GM23338 (cell line): ENCODE results near the gene COL4A3. TPM values are rescaled to one million over a fixed set of nuclear protein-coding genes. Genes with fewer than 3 reads are reported as not detected.

Source experiments
- ATAC-seq: fragments of 200-7000 bp; cut with Tn5 transposase; 3 replicates; pipeline ENCODE4 v1.9.1; 2020
- DNase-seq: peaks from one replicate; pipeline ENCODE4 v3.0.0-alpha.2; 2015; ENCODE audit warnings: low spot score
- H2AFZ ChIP-seq: fragments of 200-600 bp; sonication (generic); 2 replicates; pipeline ENCODE4 v1.8.0; 2016; ENCODE audit warnings: antibody characterized with exemption, mild to moderate bottlenecking, moderate library complexity
- H3F3A ChIP-seq: fragments of 200-600 bp; sonication (generic); replicated peaks from 2 replicates; pipeline ENCODE4 v1.8.0; 2017; ENCODE audit warnings: antibody characterized with exemption, mixed run types, low read depth
- H3K27ac ChIP-seq: fragments of 200-600 bp; sonication (generic); 2 replicates; pipeline ENCODE4 v1.6.1; 2016; ENCODE audit warnings: low read depth
- H3K27me3 ChIP-seq: fragments of 200-600 bp; sonication (generic); 2 replicates; pipeline ENCODE4 v1.8.0; 2016; ENCODE audit warnings: mild to moderate bottlenecking, mixed run types, moderate library complexity; ENCODE audit not compliant: insufficient read depth
- H3K36me3 ChIP-seq: fragments of 200-600 bp; sonication (generic); 2 replicates; pipeline ENCODE4 v1.8.0; 2016; ENCODE audit warnings: mild to moderate bottlenecking; ENCODE audit not compliant: insufficient read depth
- H3K4me1 ChIP-seq: fragments of 200-600 bp; sonication (generic); 2 replicates; pipeline ENCODE4 v1.8.0; 2016; ENCODE audit warnings: mild to moderate bottlenecking, moderate library complexity; ENCODE audit not compliant: insufficient read depth
- H3K4me2 ChIP-seq: fragments of 200-600 bp; sonication (generic); 2 replicates; pipeline ENCODE4 v1.7.1; 2017; ENCODE audit warnings: mixed run types
- H3K4me3 ChIP-seq: fragments of 200-600 bp; sonication (generic); 2 replicates; pipeline ENCODE4 v1.6.1; 2016; ENCODE audit warnings: mixed run types
- H3K79me2 ChIP-seq: fragments of 200-600 bp; sonication (generic); replicated peaks from 2 replicates; pipeline ENCODE4 v1.8.0; 2017; ENCODE audit warnings: mild to moderate bottlenecking; ENCODE audit not compliant: insufficient read depth
- H3K9me2 ChIP-seq: fragments of 200-600 bp; sonication (generic); 2 replicates; pipeline ENCODE4 v1.8.0; 2017; ENCODE audit not compliant: insufficient read depth
- H4K20me1 ChIP-seq: fragments of 200-600 bp; sonication (generic); replicated peaks from 2 replicates; pipeline ENCODE4 v1.8.0; 2017; ENCODE audit warnings: mild to moderate bottlenecking; ENCODE audit not compliant: insufficient read depth
- H3K27ac Mint-ChIP-seq: 2 replicates; pipeline ENCODE4 v1.8.0; 2020; ENCODE audit warnings: inconsistent platforms, mild to moderate bottlenecking, moderate library complexity, mixed read lengths
- H3K27me3 Mint-ChIP-seq: 3 replicates; pipeline ENCODE4 v1.8.0; 2022; ENCODE audit warnings: low read depth, mild to moderate bottlenecking, moderate library complexity, mixed read lengths, inconsistent platforms; ENCODE audit not compliant: insufficient read depth, poor library complexity
- H3K36me3 Mint-ChIP-seq: 3 replicates; pipeline ENCODE4 v1.8.0; 2021; ENCODE audit warnings: low read depth, mild to moderate bottlenecking, inconsistent platforms, moderate library complexity, mixed read lengths
- H3K4me1 Mint-ChIP-seq: 3 replicates; pipeline ENCODE4 v1.8.0; 2020; ENCODE audit warnings: mild to moderate bottlenecking, inconsistent platforms, mixed read lengths
- H3K4me3 Mint-ChIP-seq: 3 replicates; pipeline ENCODE4 v1.8.0; 2021; ENCODE audit warnings: moderate library complexity, mild to moderate bottlenecking, inconsistent platforms, mixed read lengths
- H3K9me3 Mint-ChIP-seq: 3 replicates; pipeline ENCODE4 v1.8.0; 2020; ENCODE audit warnings: moderate library complexity, mild to moderate bottlenecking, inconsistent platforms, mixed read lengths
- CREB1 ChIP-seq: fragments of 250-450 bp; sonication (Bioruptor Pico); IDR thresholded peaks from 2 replicates; pipeline ENCODE4 v1.5.0; 2020; ENCODE audit warnings: low read depth, mild to moderate bottlenecking, moderate library complexity
- ETS1 ChIP-seq: IDR thresholded peaks from 2 replicates; pipeline ENCODE4 v1.6.1; 2016; ENCODE audit warnings: antibody characterized with exemption
- EZH2 ChIP-seq: fragments of 200-600 bp; sonication (generic); IDR thresholded peaks from one replicate; pipeline ENCODE4 v1.8.0; 2017; ENCODE audit warnings: antibody characterized with exemption, mild to moderate bottlenecking, low read depth; ENCODE audit not compliant: unreplicated experiment
- EZH2phosphoT487 ChIP-seq: fragments of 200-600 bp; sonication (generic); IDR thresholded peaks from one replicate; pipeline ENCODE4 v1.8.1; 2018; ENCODE audit warnings: antibody characterized with exemption; ENCODE audit not compliant: unreplicated experiment
- JUNB ChIP-seq: IDR thresholded peaks from one replicate; pipeline ENCODE4 v1.6.1; 2016; ENCODE audit warnings: antibody characterized with exemption; ENCODE audit not compliant: unreplicated experiment
- NANOG ChIP-seq: IDR thresholded peaks from 2 replicates; pipeline ENCODE4 v1.6.1; 2016; ENCODE audit warnings: antibody characterized with exemption, borderline replicate concordance
- POLR2AphosphoS5 ChIP-seq: IDR thresholded peaks from 2 replicates; pipeline ENCODE4 v1.6.1; 2016; ENCODE audit warnings: antibody characterized with exemption, low read depth
- STAT1 ChIP-seq: IDR thresholded peaks from one replicate; pipeline ENCODE4 v1.6.1; 2016; ENCODE audit warnings: antibody characterized with exemption; ENCODE audit not compliant: unreplicated experiment
- ZNF114 ChIP-seq: fragments of 250-450 bp; sonication (Bioruptor Pico); IDR thresholded peaks from 2 replicates; pipeline ENCODE4 v1.5.0; 2020; ENCODE audit warnings: mild to moderate bottlenecking, moderate library complexity
- ZNF331 ChIP-seq: fragments of 250-450 bp; sonication (Bioruptor Pico); IDR thresholded peaks from 2 replicates; pipeline ENCODE4 v1.5.0; 2020; ENCODE audit warnings: low read depth, mild to moderate bottlenecking, moderate library complexity
- polyA plus RNA-seq: library from polyadenylated mRNA; unstranded; fragments of >200 nt; fragmentation: Nextera tagmentation; extraction: Ambion mirVana; gene quantifications from 2 replicates; pipeline ENCODE4 v1.2.1, GENCODE V29; 2016
- total RNA-seq: library from RNA; depleted of rRNA; stranded (reverse); fragments of >200 nt; shearing (Covaris generic); gene quantifications from 2 replicates; pipeline ENCODE4 v1.2.3, GENCODE V29; 2014
- TF ChIP-seq, protein P1 (sequence below): fragments of 250-450 bp; sonication (Bioruptor Pico); IDR thresholded peaks from 2 replicates; pipeline ENCODE4 v1.5.0; 2020; ENCODE audit warnings: mild to moderate bottlenecking, moderate library complexity
- TF ChIP-seq, protein P2 (sequence below): IDR thresholded peaks from one replicate; pipeline ENCODE4 v1.6.1; 2018; ENCODE audit warnings: antibody characterized with exemption; ENCODE audit not compliant: unreplicated experiment
- TF ChIP-seq, protein P3 (sequence below), 2 experiments: fragments of 200-600 bp in 1 of 2; sonication (generic) in 1 of 2; conservative IDR thresholded peaks; 2 replicates each; pipeline versions ENCODE4 v1.5.1 to v1.6.1; 2016 to 2017; ENCODE audit warnings: antibody characterized with exemption in 2 of 2, low read depth in 2 of 2, mild to moderate bottlenecking in 2 of 2, moderate library complexity in 1 of 2

The COL4A3 gene
- total and polyA plus RNA-seq, 2 experiments from 2014 or later = 1.1 to 3.5 TPM

- Mint-ChIP-seq H3K4me1 (peaks cover 10% of the 10 kb centered on the region; the same call in 2 of the 3 replicates), H3K4me3 (no peak overlapping the region), H3K9me3 (peaks cover 49% of the 10 kb centered on the region), H3K36me3 (peaks cover 42% of the 10 kb centered on the region), H3K27me3 (peaks cover 6% of the 10 kb centered on the region), H3K27ac (no peak overlapping the region)
- H4K20me1 ChIP-seq = no peaks in the 10 kb centered on the region
- H3F3A ChIP-seq = no peaks in the 10 kb centered on the region; the same call in 1 of the 2 replicates
- no peak overlapping the region for H2AFZ ChIP-seq
- TF ChIP-seq ZNF331 (CRISPR knock-in tag) (no peak), EZH2 (no peak), STAT1 (no peak), ETS1 (no peak), NANOG (no peak), POLR2AphosphoS5 (no peak), JUNB (no peak), CREB1 (CRISPR knock-in tag) (no peak), EZH2phosphoT487 (no peak), ZNF114 (CRISPR knock-in tag) (no peak)
- TF ChIP-seq, protein P1, sequence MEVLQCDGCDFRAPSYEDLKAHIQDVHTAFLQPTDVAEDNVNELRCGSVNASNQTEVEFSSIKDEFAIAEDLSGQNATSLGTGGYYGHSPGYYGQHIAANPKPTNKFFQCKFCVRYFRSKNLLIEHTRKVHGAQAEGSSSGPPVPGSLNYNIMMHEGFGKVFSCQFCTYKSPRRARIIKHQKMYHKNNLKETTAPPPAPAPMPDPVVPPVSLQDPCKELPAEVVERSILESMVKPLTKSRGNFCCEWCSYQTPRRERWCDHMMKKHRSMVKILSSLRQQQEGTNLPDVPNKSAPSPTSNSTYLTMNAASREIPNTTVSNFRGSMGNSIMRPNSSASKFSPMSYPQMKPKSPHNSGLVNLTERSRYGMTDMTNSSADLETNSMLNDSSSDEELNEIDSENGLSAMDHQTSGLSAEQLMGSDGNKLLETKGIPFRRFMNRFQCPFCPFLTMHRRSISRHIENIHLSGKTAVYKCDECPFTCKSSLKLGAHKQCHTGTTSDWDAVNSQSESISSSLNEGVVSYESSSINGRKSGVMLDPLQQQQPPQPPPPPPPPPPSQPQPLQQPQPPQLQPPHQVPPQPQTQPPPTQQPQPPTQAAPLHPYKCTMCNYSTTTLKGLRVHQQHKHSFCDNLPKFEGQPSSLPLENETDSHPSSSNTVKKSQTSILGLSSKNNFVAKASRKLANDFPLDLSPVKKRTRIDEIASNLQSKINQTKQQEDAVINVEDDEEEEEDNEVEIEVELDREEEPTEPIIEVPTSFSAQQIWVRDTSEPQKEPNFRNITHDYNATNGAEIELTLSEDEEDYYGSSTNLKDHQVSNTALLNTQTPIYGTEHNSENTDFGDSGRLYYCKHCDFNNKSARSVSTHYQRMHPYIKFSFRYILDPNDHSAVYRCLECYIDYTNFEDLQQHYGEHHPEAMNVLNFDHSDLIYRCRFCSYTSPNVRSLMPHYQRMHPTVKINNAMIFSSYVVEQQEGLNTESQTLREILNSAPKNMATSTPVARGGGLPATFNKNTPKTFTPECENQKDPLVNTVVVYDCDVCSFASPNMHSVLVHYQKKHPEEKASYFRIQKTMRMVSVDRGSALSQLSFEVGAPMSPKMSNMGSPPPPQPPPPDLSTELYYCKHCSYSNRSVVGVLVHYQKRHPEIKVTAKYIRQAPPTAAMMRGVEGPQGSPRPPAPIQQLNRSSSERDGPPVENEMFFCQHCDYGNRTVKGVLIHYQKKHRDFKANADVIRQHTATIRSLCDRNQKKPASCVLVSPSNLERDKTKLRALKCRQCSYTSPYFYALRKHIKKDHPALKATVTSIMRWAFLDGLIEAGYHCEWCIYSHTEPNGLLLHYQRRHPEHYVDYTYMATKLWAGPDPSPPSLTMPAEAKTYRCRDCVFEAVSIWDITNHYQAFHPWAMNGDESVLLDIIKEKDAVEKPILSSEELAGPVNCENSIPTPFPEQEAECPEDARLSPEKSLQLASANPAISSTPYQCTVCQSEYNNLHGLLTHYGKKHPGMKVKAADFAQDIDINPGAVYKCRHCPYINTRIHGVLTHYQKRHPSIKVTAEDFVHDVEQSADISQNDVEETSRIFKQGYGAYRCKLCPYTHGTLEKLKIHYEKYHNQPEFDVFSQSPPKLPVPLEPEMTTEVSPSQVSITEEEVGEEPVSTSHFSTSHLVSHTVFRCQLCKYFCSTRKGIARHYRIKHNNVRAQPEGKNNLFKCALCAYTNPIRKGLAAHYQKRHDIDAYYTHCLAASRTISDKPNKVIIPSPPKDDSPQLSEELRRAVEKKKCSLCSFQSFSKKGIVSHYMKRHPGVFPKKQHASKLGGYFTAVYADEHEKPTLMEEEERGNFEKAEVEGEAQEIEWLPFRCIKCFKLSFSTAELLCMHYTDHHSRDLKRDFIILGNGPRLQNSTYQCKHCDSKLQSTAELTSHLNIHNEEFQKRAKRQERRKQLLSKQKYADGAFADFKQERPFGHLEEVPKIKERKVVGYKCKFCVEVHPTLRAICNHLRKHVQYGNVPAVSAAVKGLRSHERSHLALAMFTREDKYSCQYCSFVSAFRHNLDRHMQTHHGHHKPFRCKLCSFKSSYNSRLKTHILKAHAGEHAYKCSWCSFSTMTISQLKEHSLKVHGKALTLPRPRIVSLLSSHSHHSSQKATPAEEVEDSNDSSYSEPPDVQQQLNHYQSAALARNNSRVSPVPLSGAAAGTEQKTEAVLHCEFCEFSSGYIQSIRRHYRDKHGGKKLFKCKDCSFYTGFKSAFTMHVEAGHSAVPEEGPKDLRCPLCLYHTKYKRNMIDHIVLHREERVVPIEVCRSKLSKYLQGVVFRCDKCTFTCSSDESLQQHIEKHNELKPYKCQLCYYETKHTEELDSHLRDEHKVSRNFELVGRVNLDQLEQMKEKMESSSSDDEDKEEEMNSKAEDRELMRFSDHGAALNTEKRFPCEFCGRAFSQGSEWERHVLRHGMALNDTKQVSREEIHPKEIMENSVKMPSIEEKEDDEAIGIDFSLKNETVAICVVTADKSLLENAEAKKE (CRISPR knock-in tag) = no peak
- TF ChIP-seq, protein P2, sequence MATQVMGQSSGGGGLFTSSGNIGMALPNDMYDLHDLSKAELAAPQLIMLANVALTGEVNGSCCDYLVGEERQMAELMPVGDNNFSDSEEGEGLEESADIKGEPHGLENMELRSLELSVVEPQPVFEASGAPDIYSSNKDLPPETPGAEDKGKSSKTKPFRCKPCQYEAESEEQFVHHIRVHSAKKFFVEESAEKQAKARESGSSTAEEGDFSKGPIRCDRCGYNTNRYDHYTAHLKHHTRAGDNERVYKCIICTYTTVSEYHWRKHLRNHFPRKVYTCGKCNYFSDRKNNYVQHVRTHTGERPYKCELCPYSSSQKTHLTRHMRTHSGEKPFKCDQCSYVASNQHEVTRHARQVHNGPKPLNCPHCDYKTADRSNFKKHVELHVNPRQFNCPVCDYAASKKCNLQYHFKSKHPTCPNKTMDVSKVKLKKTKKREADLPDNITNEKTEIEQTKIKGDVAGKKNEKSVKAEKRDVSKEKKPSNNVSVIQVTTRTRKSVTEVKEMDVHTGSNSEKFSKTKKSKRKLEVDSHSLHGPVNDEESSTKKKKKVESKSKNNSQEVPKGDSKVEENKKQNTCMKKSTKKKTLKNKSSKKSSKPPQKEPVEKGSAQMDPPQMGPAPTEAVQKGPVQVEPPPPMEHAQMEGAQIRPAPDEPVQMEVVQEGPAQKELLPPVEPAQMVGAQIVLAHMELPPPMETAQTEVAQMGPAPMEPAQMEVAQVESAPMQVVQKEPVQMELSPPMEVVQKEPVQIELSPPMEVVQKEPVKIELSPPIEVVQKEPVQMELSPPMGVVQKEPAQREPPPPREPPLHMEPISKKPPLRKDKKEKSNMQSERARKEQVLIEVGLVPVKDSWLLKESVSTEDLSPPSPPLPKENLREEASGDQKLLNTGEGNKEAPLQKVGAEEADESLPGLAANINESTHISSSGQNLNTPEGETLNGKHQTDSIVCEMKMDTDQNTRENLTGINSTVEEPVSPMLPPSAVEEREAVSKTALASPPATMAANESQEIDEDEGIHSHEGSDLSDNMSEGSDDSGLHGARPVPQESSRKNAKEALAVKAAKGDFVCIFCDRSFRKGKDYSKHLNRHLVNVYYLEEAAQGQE = no peak
- TF ChIP-seq, protein P3, sequence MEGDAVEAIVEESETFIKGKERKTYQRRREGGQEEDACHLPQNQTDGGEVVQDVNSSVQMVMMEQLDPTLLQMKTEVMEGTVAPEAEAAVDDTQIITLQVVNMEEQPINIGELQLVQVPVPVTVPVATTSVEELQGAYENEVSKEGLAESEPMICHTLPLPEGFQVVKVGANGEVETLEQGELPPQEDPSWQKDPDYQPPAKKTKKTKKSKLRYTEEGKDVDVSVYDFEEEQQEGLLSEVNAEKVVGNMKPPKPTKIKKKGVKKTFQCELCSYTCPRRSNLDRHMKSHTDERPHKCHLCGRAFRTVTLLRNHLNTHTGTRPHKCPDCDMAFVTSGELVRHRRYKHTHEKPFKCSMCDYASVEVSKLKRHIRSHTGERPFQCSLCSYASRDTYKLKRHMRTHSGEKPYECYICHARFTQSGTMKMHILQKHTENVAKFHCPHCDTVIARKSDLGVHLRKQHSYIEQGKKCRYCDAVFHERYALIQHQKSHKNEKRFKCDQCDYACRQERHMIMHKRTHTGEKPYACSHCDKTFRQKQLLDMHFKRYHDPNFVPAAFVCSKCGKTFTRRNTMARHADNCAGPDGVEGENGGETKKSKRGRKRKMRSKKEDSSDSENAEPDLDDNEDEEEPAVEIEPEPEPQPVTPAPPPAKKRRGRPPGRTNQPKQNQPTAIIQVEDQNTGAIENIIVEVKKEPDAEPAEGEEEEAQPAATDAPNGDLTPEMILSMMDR (conservative IDR thresholded peaks at IDR 0.05; ENCODE audit: low read depth in 2 of 2) = no peak
- H3K27ac ChIP-seq = no peak overlapping the region
- H3K79me2 ChIP-seq = peaks cover 22% of the 10 kb centered on the region
- no peak overlapping the region; the same call in 1 of the 2 replicates for H3K4me3 ChIP-seq
- no peak overlapping the region for H3K4me2 ChIP-seq
- no peak for DNase-seq
- H3K36me3 ChIP-seq = peaks cover 10% of the 10 kb centered on the region; the same call in 1 of the 2 replicates
- 0 out of 2 replicates have a peak, but pooled peaks cover 2% of the 10 kb centered on the region for H3K9me2 ChIP-seq
- H3K4me1 ChIP-seq = 0 out of 2 replicates have a peak, but pooled peaks cover 11% of the 10 kb centered on the region
- ATAC-seq = no peak
- no peaks in the 10 kb centered on the region for H3K27me3 ChIP-seq
Observed at GRCh38 chr2:227322530-227323205, 158.2 kb downstream of the COL4A3 start.
